PC-3 (cell line): ENCODE measurements around the gene SLCO4C1.

Experiments used
- EZH2 ChIP-seq: fragments of 300-600 bp; sonication (generic); IDR thresholded peaks from one replicate; pipeline ENCODE4 v1.6.1; 2017; ENCODE audit warnings: antibody characterized with exemption, mild to moderate bottlenecking, low read length; ENCODE audit not compliant: unreplicated experiment
- TF ChIP-seq, protein P1 (sequence below): fragments of 300-600 bp; sonication (generic); conservative IDR thresholded peaks from 2 replicates; pipeline ENCODE4 v1.5.1; 2017; ENCODE audit warnings: antibody characterized with exemption, low read depth, mild to moderate bottlenecking, low read length

DNA sequence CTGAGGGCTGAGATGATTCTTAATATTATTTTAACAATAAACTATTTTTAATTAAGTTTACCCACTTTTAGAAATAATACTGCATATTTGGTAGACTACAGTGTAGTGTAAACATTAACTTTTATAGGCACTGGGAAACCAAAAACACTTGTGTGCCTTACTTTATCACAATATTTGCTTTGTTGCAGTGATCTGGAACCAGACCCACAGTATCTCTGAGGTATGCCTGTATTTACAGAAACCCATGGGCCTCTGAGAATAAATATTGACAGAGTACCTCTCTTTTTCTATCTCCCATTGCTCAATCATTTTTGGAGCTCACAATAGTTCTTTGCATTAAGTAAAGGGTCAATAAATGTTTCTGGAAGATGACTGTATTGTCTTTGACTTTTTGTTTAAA lies 73.3 kb downstream of the SLCO4C1 start:
- TF ChIP-seq, protein P1, sequence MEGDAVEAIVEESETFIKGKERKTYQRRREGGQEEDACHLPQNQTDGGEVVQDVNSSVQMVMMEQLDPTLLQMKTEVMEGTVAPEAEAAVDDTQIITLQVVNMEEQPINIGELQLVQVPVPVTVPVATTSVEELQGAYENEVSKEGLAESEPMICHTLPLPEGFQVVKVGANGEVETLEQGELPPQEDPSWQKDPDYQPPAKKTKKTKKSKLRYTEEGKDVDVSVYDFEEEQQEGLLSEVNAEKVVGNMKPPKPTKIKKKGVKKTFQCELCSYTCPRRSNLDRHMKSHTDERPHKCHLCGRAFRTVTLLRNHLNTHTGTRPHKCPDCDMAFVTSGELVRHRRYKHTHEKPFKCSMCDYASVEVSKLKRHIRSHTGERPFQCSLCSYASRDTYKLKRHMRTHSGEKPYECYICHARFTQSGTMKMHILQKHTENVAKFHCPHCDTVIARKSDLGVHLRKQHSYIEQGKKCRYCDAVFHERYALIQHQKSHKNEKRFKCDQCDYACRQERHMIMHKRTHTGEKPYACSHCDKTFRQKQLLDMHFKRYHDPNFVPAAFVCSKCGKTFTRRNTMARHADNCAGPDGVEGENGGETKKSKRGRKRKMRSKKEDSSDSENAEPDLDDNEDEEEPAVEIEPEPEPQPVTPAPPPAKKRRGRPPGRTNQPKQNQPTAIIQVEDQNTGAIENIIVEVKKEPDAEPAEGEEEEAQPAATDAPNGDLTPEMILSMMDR: no peak
- no peak for TF ChIP-seq EZH2
